Osteocyte (in vitro differentiated cells): Measurements from ENCODE around the gene TMEM151A. TPM values are rescaled to one million over a fixed set of nuclear protein-coding genes. Genes with fewer than 3 reads are reported as not detected.

Experiments used
- DNase-seq: peaks from one replicate; pipeline ENCODE4 v3.0.0; 2021; ENCODE audit warnings: mixed read lengths; ENCODE audit not compliant: unreplicated experiment; ENCODE audit errors: extremely low spot score
- H3K27ac Mint-ChIP-seq: one replicate; pipeline ENCODE4 v1.8.0; 2021; ENCODE audit warnings: mild to moderate bottlenecking, mixed read lengths; ENCODE audit not compliant: unreplicated experiment
- H3K27me3 Mint-ChIP-seq: one replicate; pipeline ENCODE4 v1.8.0; 2021; ENCODE audit warnings: mixed read lengths; ENCODE audit not compliant: unreplicated experiment
- H3K36me3 Mint-ChIP-seq: one replicate; pipeline ENCODE4 v1.8.0; 2021; ENCODE audit warnings: mixed read lengths; ENCODE audit not compliant: unreplicated experiment
- H3K4me1 Mint-ChIP-seq: one replicate; pipeline ENCODE4 v1.8.0; 2021; ENCODE audit warnings: mixed read lengths; ENCODE audit not compliant: unreplicated experiment
- H3K4me3 Mint-ChIP-seq: one replicate; pipeline ENCODE4 v1.8.0; 2021; ENCODE audit warnings: mild to moderate bottlenecking, moderate library complexity, mixed read lengths; ENCODE audit not compliant: unreplicated experiment
- H3K9me3 Mint-ChIP-seq: one replicate; pipeline ENCODE4 v1.8.0; 2021; ENCODE audit warnings: mixed read lengths; ENCODE audit not compliant: unreplicated experiment
- total RNA-seq: library from RNA; stranded (reverse); gene quantifications from 2 replicates; pipeline ENCODE4 v1.2.1, GENCODE V29; 2021
- TF ChIP-seq, protein P1 (sequence below): fragments of 200-600 bp; sonication (generic); IDR thresholded peaks from 2 replicates; pipeline ENCODE4 v1.5.0; 2021; ENCODE audit warnings: antibody characterized with exemption, mild to moderate bottlenecking, moderate library complexity

The TMEM151A gene
- total RNA-seq, 1 donor from 2014 or later = 0.46 TPM

- peaks cover 12% of the 10 kb centered on the region for H3K4me1 Mint-ChIP-seq
- H3K27ac Mint-ChIP-seq = no peak overlapping the region
- no peaks in the 10 kb centered on the region for H3K36me3 Mint-ChIP-seq
- H3K27me3 Mint-ChIP-seq = peaks cover 19% of the 10 kb centered on the region
- no peaks in the 10 kb centered on the region for H3K9me3 Mint-ChIP-seq
- no peak overlapping the region for H3K4me3 Mint-ChIP-seq
- no peak for DNase-seq
- TF ChIP-seq, protein P1, sequence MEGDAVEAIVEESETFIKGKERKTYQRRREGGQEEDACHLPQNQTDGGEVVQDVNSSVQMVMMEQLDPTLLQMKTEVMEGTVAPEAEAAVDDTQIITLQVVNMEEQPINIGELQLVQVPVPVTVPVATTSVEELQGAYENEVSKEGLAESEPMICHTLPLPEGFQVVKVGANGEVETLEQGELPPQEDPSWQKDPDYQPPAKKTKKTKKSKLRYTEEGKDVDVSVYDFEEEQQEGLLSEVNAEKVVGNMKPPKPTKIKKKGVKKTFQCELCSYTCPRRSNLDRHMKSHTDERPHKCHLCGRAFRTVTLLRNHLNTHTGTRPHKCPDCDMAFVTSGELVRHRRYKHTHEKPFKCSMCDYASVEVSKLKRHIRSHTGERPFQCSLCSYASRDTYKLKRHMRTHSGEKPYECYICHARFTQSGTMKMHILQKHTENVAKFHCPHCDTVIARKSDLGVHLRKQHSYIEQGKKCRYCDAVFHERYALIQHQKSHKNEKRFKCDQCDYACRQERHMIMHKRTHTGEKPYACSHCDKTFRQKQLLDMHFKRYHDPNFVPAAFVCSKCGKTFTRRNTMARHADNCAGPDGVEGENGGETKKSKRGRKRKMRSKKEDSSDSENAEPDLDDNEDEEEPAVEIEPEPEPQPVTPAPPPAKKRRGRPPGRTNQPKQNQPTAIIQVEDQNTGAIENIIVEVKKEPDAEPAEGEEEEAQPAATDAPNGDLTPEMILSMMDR = no peak
These were observed 3.2 kb downstream of the TMEM151A start for GRCh38 chr11:66294626-66295620.

GRCh38 chr11:66297610-66298009, 5.9 kb downstream of the TMEM151A start:
- Mint-ChIP-seq H3K36me3 (no peaks in the 10 kb centered on the region), H3K9me3 (no peaks in the 10 kb centered on the region), H3K4me3 (no peak overlapping the region), H3K4me1 (peaks cover 2% of the 10 kb centered on the region), H3K27me3 (peaks cover 13% of the 10 kb centered on the region), H3K27ac (no peak overlapping the region)
- DNase-seq = no peak
- TF ChIP-seq, protein P1 = no peak

DNA sequence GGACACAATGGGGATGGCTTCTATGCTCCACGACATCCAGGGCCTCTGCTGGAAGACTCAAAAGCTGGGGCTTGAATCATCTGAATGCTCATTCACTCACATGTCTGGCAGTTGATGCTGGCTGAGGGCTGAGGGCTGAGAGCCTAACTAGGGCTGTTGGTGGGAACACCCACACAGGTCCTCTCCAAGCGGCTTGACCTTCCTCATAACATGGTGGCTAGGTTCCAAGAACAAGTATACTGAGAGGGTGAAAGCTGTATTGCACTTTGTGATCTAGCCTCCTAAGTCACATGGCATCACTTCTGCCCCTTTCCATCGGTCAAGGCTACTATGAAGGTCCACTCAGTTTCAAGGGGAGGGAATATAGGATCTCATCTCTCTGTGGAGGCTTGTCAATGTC, 7.5 kb downstream of the TMEM151A start:
- H3K36me3 Mint-ChIP-seq = no peaks in the 10 kb centered on the region
- TF ChIP-seq, protein P1 = no peak
- H3K9me3 Mint-ChIP-seq = no peaks in the 10 kb centered on the region
- no peak for DNase-seq
- H3K27me3 Mint-ChIP-seq = peaks cover 4% of the 10 kb centered on the region
- no peak overlapping the region for H3K27ac Mint-ChIP-seq
- no peak overlapping the region for H3K4me3 Mint-ChIP-seq
- H3K4me1 Mint-ChIP-seq = no peaks in the 10 kb centered on the region

GRCh38 chr11:66302656-66303055, 11.0 kb downstream of the TMEM151A start:
- H3K36me3 Mint-ChIP-seq = no peaks in the 10 kb centered on the region
- H3K4me1 Mint-ChIP-seq = no peaks in the 10 kb centered on the region
- DNase-seq = no peak
- H3K9me3 Mint-ChIP-seq = no peaks in the 10 kb centered on the region
- no peak overlapping the region for H3K27ac Mint-ChIP-seq
- TF ChIP-seq, protein P1 = no peak
- no peak overlapping the region for H3K4me3 Mint-ChIP-seq
- H3K27me3 Mint-ChIP-seq = peaks cover 2% of the 10 kb centered on the region

DNA sequence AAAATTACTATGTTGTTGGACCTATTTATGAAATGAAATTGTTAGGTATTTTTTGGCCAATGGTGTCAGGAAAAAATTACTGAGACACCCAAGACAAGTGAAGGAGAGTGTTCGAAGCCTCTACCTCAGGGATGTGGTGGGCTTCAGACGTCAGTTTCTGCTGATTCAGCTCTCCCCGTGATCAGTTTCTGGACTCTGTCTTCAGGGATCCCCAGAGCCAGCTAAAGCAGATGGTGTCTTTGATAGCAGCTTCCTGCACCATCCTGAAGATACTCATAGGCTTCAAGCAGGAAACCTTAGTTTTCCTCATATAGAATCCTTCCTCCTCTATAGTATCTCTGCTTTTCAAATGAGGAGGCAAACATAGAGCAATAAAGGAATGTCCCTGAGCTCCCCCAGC, 17.8 kb downstream of the TMEM151A start:
- DNase-seq = no peak
- Mint-ChIP-seq H3K36me3 (no peaks in the 10 kb centered on the region), H3K27me3 (peaks cover 6% of the 10 kb centered on the region), H3K27ac (no peak overlapping the region), H3K4me3 (no peak overlapping the region), H3K9me3 (no peaks in the 10 kb centered on the region), H3K4me1 (peaks cover 14% of the 10 kb centered on the region)
- TF ChIP-seq, protein P1 = no peak
